ENCODE data around the gene IL22RA2.
"Not testable (repeated sequence)": the region's sequence is repeated elsewhere in the genome, so short reads cannot be mapped to it uniquely, and the experiment has no call there.

IL22RA2 gene

DNA sequence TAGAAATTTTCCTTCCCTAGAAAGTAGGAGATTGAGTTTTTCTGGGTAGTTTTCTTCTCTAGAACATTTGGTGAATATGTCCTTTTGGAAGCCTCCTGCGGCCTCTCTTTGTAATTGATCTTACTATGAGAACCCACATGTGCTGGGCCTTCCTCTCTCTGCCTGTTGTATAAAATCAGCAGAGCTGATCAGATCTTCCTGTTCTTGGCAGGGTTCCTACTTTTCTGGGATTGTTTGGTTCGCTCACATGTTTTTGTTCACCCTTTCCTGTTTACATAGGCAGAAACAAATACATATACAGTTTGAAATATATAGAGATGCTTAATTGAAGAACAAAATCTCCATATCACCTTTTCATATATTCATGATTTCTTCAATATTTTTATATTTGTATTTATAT, 57.8 kb downstream of the IL22RA2 start:
- ATAC-seq (ENCODE audit: low read depth): no peak
- no peak for DNase-seq (ENCODE audit: low spot score in 2 of 2)
- H3K4me3 Mint-ChIP-seq: no peak overlapping the region
- no peaks in the 10 kb centered on the region for H3K27me3 Mint-ChIP-seq
- H3K9me3 Mint-ChIP-seq: peaks cover 5% of the 10 kb centered on the region
- peaks cover 6% of the 10 kb centered on the region for H3K4me1 Mint-ChIP-seq
- no peak overlapping the region for H3K27ac Mint-ChIP-seq
- H3K36me3 Mint-ChIP-seq: peaks cover 2% of the 10 kb centered on the region

DNA sequence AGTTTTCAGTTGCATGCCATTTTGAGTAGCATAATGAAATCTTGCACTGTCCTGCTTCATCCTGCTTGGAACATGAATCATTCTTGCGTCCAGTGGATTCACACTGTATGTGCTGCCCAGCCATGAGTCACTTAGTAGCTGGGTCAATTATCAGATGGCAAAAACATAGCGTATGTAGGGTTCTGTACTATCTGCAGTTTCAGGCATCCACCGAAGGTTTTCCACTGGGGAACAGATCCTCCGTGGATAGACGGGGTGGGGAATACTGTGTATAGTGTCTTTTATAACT, 61.4 kb downstream of the IL22RA2 start:
- Mint-ChIP-seq H3K9me3 (no peaks in the 10 kb centered on the region), H3K4me1 (peaks cover 10% of the 10 kb centered on the region), H3K4me3 (no peak overlapping the region), H3K27me3 (no peaks in the 10 kb centered on the region), H3K36me3 (no peaks in the 10 kb centered on the region), H3K27ac (no peak overlapping the region)
- DNase-seq (ENCODE audit: low spot score in 2 of 2) (no peak), ATAC-seq (ENCODE audit: low read depth) (no peak)

- no peaks in the 10 kb centered on the region for H3K9me3 Mint-ChIP-seq
- DNase-seq (ENCODE audit: low spot score in 2 of 2): no peak
- no peak for ATAC-seq (ENCODE audit: low read depth)
- peaks cover 12% of the 10 kb centered on the region for H3K4me1 Mint-ChIP-seq
- H3K27me3 Mint-ChIP-seq: no peaks in the 10 kb centered on the region
- no peak overlapping the region for H3K27ac Mint-ChIP-seq
- no peaks in the 10 kb centered on the region for H3K36me3 Mint-ChIP-seq
- H3K4me3 Mint-ChIP-seq: no peak overlapping the region
Measured at GRCh38 chr6:137111296-137112066, 62.0 kb downstream of the IL22RA2 start.

DNA sequence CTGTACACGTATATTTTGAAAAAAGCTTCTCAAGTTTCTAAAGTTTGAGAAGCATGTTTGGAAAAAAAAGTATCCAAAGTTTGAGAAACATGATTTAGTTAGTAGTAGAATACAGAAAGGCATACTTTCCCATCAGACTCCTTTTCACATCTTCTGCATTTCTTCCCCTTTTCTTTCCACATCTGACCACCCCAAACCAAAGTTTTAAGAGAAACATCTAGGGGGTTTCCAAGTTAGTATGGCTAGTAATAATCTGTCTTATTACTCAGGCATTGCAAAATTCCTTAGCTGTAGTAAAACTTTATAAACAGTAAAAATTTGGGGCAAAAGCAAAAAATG, 65.7 kb downstream of the IL22RA2 start:
- no peak overlapping the region for H3K4me3 Mint-ChIP-seq
- ATAC-seq (ENCODE audit: low read depth) (no peak), DNase-seq (ENCODE audit: low spot score in 2 of 2) (no peak)
- H3K9me3 Mint-ChIP-seq: no peaks in the 10 kb centered on the region
- peaks cover 37% of the 10 kb centered on the region for H3K4me1 Mint-ChIP-seq
- H3K36me3 Mint-ChIP-seq: no peaks in the 10 kb centered on the region
- H3K27ac Mint-ChIP-seq: peak overlapping the region; percentile 75
- no peaks in the 10 kb centered on the region for H3K27me3 Mint-ChIP-seq

GRCh38 chr6:137107047-137107766, 66.2 kb downstream of the IL22RA2 start:
- not testable (repeated sequence) for DNase-seq (ENCODE audit: low spot score in 2 of 2); ATAC-seq (ENCODE audit: low read depth); H3K36me3 Mint-ChIP-seq; H3K9me3 Mint-ChIP-seq; H3K27me3 Mint-ChIP-seq; H3K4me3 Mint-ChIP-seq
- Mint-ChIP-seq H3K4me1 (peaks cover 43% of the 10 kb centered on the region), H3K27ac (peak overlapping the region; percentile 75)

DNA sequence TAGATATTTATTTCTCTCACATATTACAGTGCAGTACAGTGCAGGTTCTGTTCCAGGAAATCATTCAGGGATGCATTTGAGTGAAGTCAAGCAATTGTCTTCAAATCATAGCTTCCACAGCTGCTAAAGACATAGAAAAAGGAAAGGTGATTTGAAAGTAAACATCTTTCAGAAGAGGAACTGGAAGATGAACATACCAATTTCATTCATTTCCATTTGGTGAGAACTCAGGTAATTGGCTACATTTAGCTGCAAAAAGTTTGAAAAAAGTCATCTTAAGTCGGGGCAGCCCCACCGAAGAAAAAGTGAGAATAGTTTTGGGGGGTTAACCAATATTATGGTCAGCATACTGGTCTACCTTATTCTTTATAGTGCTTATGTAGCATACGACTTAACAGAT, 67.3 kb downstream of the IL22RA2 start:
- DNase-seq (ENCODE audit: low spot score in 2 of 2) (no peak), ATAC-seq (ENCODE audit: low read depth) (peak; percentile 2)
- H3K27me3 Mint-ChIP-seq: no peaks in the 10 kb centered on the region
- peaks cover 2% of the 10 kb centered on the region for H3K36me3 Mint-ChIP-seq
- H3K4me1 Mint-ChIP-seq: peaks cover 49% of the 10 kb centered on the region
- H3K9me3 Mint-ChIP-seq: no peaks in the 10 kb centered on the region
- H3K27ac Mint-ChIP-seq: peak overlapping the region; percentile 75
- H3K4me3 Mint-ChIP-seq: peak overlapping the region; percentile 63

DNA sequence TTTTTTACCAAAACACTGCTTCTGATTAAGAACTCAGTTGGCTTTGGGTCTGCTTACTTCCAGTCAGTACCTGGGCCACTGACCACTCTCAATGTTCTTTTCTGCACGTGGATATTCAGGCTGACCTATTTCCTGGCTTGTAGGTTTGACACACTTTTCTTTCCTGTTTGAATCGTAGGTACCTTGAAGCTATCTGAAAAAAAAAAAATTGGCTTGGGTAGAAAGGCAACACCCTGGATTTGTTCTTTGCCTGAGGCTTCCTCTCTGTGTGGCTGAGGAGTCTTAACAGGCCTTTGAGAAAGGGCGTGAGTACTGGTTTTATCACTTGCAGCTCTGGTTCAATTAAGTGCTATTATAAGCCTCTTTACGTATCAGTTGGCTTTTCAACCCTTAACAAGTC, 68.1 kb downstream of the IL22RA2 start:
- Mint-ChIP-seq H3K27ac (peak overlapping the region; percentile 75), H3K4me3 (peak overlapping the region; percentile 63), H3K9me3 (no peaks in the 10 kb centered on the region), H3K4me1 (peaks cover 51% of the 10 kb centered on the region), H3K27me3 (no peaks in the 10 kb centered on the region), H3K36me3 (peaks cover 2% of the 10 kb centered on the region)
- DNase-seq (ENCODE audit: low spot score in 2 of 2) (no peak), ATAC-seq (ENCODE audit: low read depth) (no peak)

GRCh38 chr6:137104926-137105325, 68.5 kb downstream of the IL22RA2 start:
- no peaks in the 10 kb centered on the region for H3K9me3 Mint-ChIP-seq
- H3K27ac Mint-ChIP-seq: peak overlapping the region; percentile 75
- DNase-seq (ENCODE audit: low spot score in 2 of 2) (no peak), ATAC-seq (ENCODE audit: low read depth) (no peak)
- no peaks in the 10 kb centered on the region for H3K27me3 Mint-ChIP-seq
- peaks cover 51% of the 10 kb centered on the region for H3K4me1 Mint-ChIP-seq
- no peak overlapping the region for H3K4me3 Mint-ChIP-seq
- H3K36me3 Mint-ChIP-seq: peaks cover 2% of the 10 kb centered on the region

DNA sequence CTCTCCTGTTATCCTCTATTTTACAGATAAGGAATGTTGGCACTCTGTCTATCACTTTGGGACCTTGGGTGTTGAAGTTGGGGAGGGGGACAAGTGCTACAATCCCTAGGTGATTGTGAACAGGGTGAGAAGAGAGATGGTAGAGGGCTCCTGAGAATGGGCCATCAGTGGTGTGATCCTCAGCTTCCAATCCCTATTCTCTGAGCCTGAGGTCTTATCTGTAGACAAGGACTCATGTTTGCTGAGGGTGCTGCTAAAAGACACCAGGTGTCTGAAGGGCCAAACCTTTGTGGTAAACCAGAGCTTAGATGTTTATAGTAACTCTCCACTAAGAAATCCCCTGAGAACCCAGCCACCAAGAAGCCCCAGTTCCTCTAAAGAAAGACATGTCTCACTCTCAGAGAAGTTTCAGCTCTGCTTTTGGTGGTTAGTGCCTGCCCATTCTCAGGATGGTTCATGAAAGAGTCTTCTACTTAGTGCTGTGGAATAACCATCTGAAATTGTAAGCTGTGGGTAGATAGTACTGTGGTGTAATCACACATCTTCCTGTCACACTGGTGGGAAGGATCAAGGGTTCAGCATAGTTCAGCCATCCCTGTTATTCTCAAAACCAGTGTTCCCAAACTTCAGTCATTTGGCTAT, 70.5 kb downstream of the IL22RA2 start:
- Mint-ChIP-seq H3K4me3 (peak overlapping the region; percentile 72), H3K27ac (peak overlapping the region; percentile 97), H3K27me3 (no peaks in the 10 kb centered on the region), H3K4me1 (peaks cover 61% of the 10 kb centered on the region), H3K9me3 (no peaks in the 10 kb centered on the region), H3K36me3 (peaks cover 2% of the 10 kb centered on the region)
- DNase-seq (ENCODE audit: low spot score in 2 of 2): peak; percentile 45 to 79
- ATAC-seq (ENCODE audit: low read depth): peak; percentile 86

GRCh38 chr6:137102050-137102848, 71.2 kb downstream of the IL22RA2 start:
- ATAC-seq (ENCODE audit: low read depth) (peak; percentile 38), DNase-seq (ENCODE audit: low spot score in 2 of 2) (peak in 1 of 2 donors; percentile 24)
- Mint-ChIP-seq H3K4me3 (peak overlapping the region; percentile 72), H3K27ac (peak overlapping the region; percentile 97), H3K36me3 (peaks cover 2% of the 10 kb centered on the region), H3K4me1 (peaks cover 60% of the 10 kb centered on the region), H3K27me3 (no peaks in the 10 kb centered on the region), H3K9me3 (no peaks in the 10 kb centered on the region)

- peaks cover 53% of the 10 kb centered on the region for H3K4me1 Mint-ChIP-seq
- ATAC-seq (ENCODE audit: low read depth): peak; percentile 39
Measured at GRCh38 chr6:137099689-137100403, 73.6 kb downstream of the IL22RA2 start.

GRCh38 chr6:137097526-137097925, 75.9 kb downstream of the IL22RA2 start:
- Mint-ChIP-seq H3K4me3 (no peak overlapping the region), H3K36me3 (peaks cover 2% of the 10 kb centered on the region), H3K9me3 (no peaks in the 10 kb centered on the region), H3K27me3 (no peaks in the 10 kb centered on the region), H3K4me1 (peaks cover 51% of the 10 kb centered on the region), H3K27ac (peak overlapping the region; percentile 67)
- ATAC-seq (ENCODE audit: low read depth) (no peak), DNase-seq (ENCODE audit: low spot score in 2 of 2) (no peak)

More at GRCh38 chr6:137099689-137100403, 73.6 kb downstream of the IL22RA2 start:
- Mint-ChIP-seq H3K27ac (peak overlapping the region; percentile 75), H3K4me3 (peak overlapping the region; percentile 12), H3K36me3 (peaks cover 2% of the 10 kb centered on the region), H3K27me3 (no peaks in the 10 kb centered on the region), H3K9me3 (no peaks in the 10 kb centered on the region)
- peak in 1 of 2 donors; percentile 52 for DNase-seq (ENCODE audit: low spot score in 2 of 2)

DNA sequence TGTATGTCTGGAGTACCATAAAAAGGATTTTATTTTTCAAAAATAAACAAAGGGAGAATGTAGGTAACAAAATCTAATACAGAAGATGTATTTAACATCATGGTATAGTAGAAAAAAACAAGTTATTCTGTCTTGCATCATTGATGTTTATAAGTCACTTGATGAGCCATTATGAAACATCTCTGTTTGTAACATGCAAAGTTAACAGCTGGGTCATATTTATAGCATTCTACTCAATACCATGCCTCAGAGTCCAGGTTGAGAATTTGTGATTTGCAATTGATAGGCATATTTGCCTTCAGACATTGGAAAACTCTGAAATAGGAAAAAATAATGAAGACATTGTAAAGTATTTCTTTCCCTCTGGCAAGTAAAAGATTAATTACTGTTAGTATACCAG, 76.4 kb downstream of the IL22RA2 start:
- no peak overlapping the region for H3K4me3 Mint-ChIP-seq
- no peak overlapping the region for H3K27ac Mint-ChIP-seq

More for the DNA sequence above, 76.4 kb downstream of the IL22RA2 start:
- ATAC-seq (ENCODE audit: low read depth) (no peak), DNase-seq (ENCODE audit: low spot score in 2 of 2) (no peak)
- H3K36me3 Mint-ChIP-seq: no peaks in the 10 kb centered on the region
- H3K4me1 Mint-ChIP-seq: peaks cover 46% of the 10 kb centered on the region
- no peaks in the 10 kb centered on the region for H3K9me3 Mint-ChIP-seq
- no peaks in the 10 kb centered on the region for H3K27me3 Mint-ChIP-seq
